Fibroblast of lung (primary cell): ENCODE data around the gene MYL10.

Source experiments
- EZH2 ChIP-seq: IDR thresholded peaks from 2 replicates; pipeline ENCODE4 v1.5.1; 2012; ENCODE audit warnings: low read length, control low read depth, mild to moderate bottlenecking; ENCODE audit errors: missing control alignments
- TF ChIP-seq, protein P1 (sequence below), 2 donors: IDR thresholded peaks in 1 of 2; conservative IDR thresholded peaks in 1 of 2; 1 replicate in 1 of 2; 2 replicates in 1 of 2; pipeline ENCODE4 v1.5.1; 2011 to 2012; ENCODE audit warnings: low read length in 2 of 2, control low read depth in 1 of 2, inconsistent platforms in 1 of 2, low read depth in 1 of 2, mild to moderate bottlenecking in 1 of 2

DNA sequence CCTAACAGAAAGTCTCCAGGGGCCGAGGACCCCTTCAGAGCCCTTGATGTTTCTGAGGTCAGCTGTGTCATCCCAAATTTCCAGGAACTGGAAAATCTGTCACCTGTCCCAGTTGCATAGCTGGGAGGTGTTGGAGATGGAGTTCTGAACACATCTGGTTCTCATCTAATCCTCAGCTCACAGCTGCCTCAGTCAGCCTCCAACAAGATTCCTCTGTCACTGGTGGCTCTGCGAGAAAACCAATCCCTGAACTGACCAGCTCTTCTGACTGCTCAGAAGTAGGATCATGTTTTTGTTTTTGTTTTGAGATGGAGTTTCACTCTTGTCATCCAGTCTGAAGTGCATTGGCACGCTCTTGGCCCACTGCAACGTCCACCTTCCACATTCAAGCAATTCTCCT lies 37.6 kb upstream of the MYL10 start:
- TF ChIP-seq, protein P1, sequence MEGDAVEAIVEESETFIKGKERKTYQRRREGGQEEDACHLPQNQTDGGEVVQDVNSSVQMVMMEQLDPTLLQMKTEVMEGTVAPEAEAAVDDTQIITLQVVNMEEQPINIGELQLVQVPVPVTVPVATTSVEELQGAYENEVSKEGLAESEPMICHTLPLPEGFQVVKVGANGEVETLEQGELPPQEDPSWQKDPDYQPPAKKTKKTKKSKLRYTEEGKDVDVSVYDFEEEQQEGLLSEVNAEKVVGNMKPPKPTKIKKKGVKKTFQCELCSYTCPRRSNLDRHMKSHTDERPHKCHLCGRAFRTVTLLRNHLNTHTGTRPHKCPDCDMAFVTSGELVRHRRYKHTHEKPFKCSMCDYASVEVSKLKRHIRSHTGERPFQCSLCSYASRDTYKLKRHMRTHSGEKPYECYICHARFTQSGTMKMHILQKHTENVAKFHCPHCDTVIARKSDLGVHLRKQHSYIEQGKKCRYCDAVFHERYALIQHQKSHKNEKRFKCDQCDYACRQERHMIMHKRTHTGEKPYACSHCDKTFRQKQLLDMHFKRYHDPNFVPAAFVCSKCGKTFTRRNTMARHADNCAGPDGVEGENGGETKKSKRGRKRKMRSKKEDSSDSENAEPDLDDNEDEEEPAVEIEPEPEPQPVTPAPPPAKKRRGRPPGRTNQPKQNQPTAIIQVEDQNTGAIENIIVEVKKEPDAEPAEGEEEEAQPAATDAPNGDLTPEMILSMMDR (conservative IDR thresholded peaks at IDR 0.05 in 1 of 2, IDR thresholded peaks at IDR 0.05 in 1 of 2; ENCODE audit: low read depth in 1 of 2, low read length in 2 of 2) = no peak
- TF ChIP-seq EZH2 = no peak
